CD14-positive monocyte (primary cell): Measurements from ENCODE around the gene BTAF1. TPM values are rescaled to one million over a fixed set of nuclear protein-coding genes. Genes with fewer than 3 reads are reported as not detected.

Experiments used
- DNase-seq, 3 donors: peaks; one replicate each; pipeline ENCODE4 v3.0.0-alpha.2; 2011 to 2022
- H2AFZ ChIP-seq: 2 replicates; pipeline ENCODE4 v1.6.0; 2012; ENCODE audit warnings: mild to moderate bottlenecking, low read depth, low read length, inconsistent platforms; ENCODE audit not compliant: insufficient read depth, poor library complexity, severe bottlenecking
- H3K27ac ChIP-seq, 2 donors: 1 replicate in 1 of 2; 2 replicates in 1 of 2; pipeline ENCODE4 v1.5.1; 2012 to 2013; ENCODE audit warnings: low read length in 2 of 2, control low read depth in 1 of 2, inconsistent platforms in 1 of 2, low read depth in 1 of 2, mild to moderate bottlenecking in 1 of 2
- H3K27me3 ChIP-seq, 2 donors: one replicate each; pipeline versions ENCODE4 v1.6.0 to v1.6.1; 2011 to 2013; ENCODE audit warnings: low read length in 2 of 2; ENCODE audit not compliant: control insufficient read depth in 2 of 2, insufficient read depth in 2 of 2
- H3K36me3 ChIP-seq, 2 donors: replicated peaks in 1 of 2; 1 replicate in 1 of 2; 2 replicates in 1 of 2; pipeline versions ENCODE4 v1.5.1 to v1.6.1; 2012 to 2013; ENCODE audit warnings: low read length in 2 of 2, control low read depth in 1 of 2, inconsistent platforms in 1 of 2, mild to moderate bottlenecking in 1 of 2; ENCODE audit not compliant: insufficient read depth in 2 of 2, control insufficient read depth in 1 of 2
- H3K4me1 ChIP-seq, 2 donors: 1 replicate in 1 of 2; 2 replicates in 1 of 2; pipeline versions ENCODE4 v1.5.1 to v1.6.1; 2012 to 2013; ENCODE audit warnings: low read length in 2 of 2, control low read depth in 1 of 2, inconsistent platforms in 1 of 2, mild to moderate bottlenecking in 1 of 2, moderate library complexity in 1 of 2; ENCODE audit not compliant: insufficient read depth in 2 of 2, control insufficient read depth in 1 of 2
- H3K4me2 ChIP-seq: replicated peaks from 2 replicates; pipeline ENCODE3; 2012; ENCODE audit warnings: low read length, moderate library complexity, mild to moderate bottlenecking; ENCODE audit not compliant: poor library complexity, severe bottlenecking; ENCODE audit errors: extremely low read depth
- H3K4me3 ChIP-seq, 3 experiments: fragments of 200-600 bp in 1 of 3; sonication (generic) in 1 of 3; replicated peaks in 1 of 3; 1 replicate in 2 of 3; 2 replicates in 1 of 3; pipeline ENCODE4 v1.5.1; 2011 to 2013; ENCODE audit warnings: low read length in 3 of 3, mild to moderate bottlenecking in 3 of 3, control low read depth in 2 of 3, low read depth in 2 of 3, inconsistent platforms in 1 of 3, moderate library complexity in 1 of 3
- H3K79me2 ChIP-seq: 2 replicates; pipeline ENCODE4 v1.6.0; 2012; ENCODE audit warnings: mild to moderate bottlenecking, control low read depth, inconsistent platforms, low read length, moderate library complexity; ENCODE audit not compliant: insufficient read depth
- H3K9ac ChIP-seq: 2 replicates; pipeline ENCODE4 v1.6.0; 2017; ENCODE audit warnings: low read length, mild to moderate bottlenecking; ENCODE audit not compliant: insufficient read depth, poor library complexity, severe bottlenecking
- H3K9me3 ChIP-seq, 2 donors: replicated peaks in 1 of 2; 1 replicate in 1 of 2; 2 replicates in 1 of 2; pipeline versions ENCODE4 v1.5.1 to v1.6.1; 2012 to 2013; ENCODE audit warnings: low read length in 2 of 2, control low read depth in 1 of 2; ENCODE audit not compliant: control insufficient read depth in 1 of 2, insufficient read depth in 1 of 2
- H4K20me1 ChIP-seq: 2 replicates; pipeline ENCODE4 v1.6.0; 2012; ENCODE audit warnings: mild to moderate bottlenecking, low read length, control low read depth, moderate library complexity; ENCODE audit not compliant: insufficient read depth
- H3K27ac Mint-ChIP-seq, 7 donors: one replicate each; pipeline ENCODE4 v1.8.0; 2020; ENCODE audit warnings: mild to moderate bottlenecking in 7 of 7, mixed read lengths in 7 of 7, moderate library complexity in 6 of 7, inconsistent platforms in 2 of 7
- H3K27me3 Mint-ChIP-seq, 3 donors: one replicate each; pipeline ENCODE4 v1.8.0; 2021 to 2022; ENCODE audit warnings: low read depth in 3 of 3, mild to moderate bottlenecking in 3 of 3, mixed read lengths in 3 of 3, moderate library complexity in 3 of 3, inconsistent platforms in 1 of 3
- H3K36me3 Mint-ChIP-seq, 2 donors: one replicate each; pipeline ENCODE4 v1.8.0; 2020; ENCODE audit warnings: mixed read lengths in 2 of 2, inconsistent platforms in 1 of 2, mild to moderate bottlenecking in 1 of 2
- H3K4me1 Mint-ChIP-seq: one replicate; pipeline ENCODE4 v1.8.0; 2020; ENCODE audit warnings: mild to moderate bottlenecking, mixed read lengths
- H3K4me3 Mint-ChIP-seq, 2 donors: one replicate each; pipeline ENCODE4 v1.8.0; 2020; ENCODE audit warnings: mild to moderate bottlenecking in 2 of 2, mixed read lengths in 2 of 2, moderate library complexity in 1 of 2
- H3K9me3 Mint-ChIP-seq, 7 donors: one replicate each; pipeline ENCODE4 v1.8.0; 2020 to 2022; ENCODE audit warnings: mixed read lengths in 7 of 7, mild to moderate bottlenecking in 6 of 7, moderate library complexity in 6 of 7, inconsistent platforms in 2 of 7
- WGBS: methylation state at CpG from one replicate; pipeline ENCODE4 v1.1.5; 2013; ENCODE audit warnings: missing lambda C conversion rate; ENCODE audit not compliant: insufficient coverage; 5-methylcytosine and 5-hydroxymethylcytosine counted together
- intact Hi-C, 2 donors: fragments of 100-400 bp; cut with micrococcal nuclease; formaldehyde crosslinking; loops; one replicate each; pipeline versions ENCODE4 v1.15.0 to v1.15.1; 2023
- polyA plus RNA-seq, 3 donors: library from polyadenylated mRNA; depleted of rRNA in 1 of 3; unstranded in 2 of 3; stranded (reverse) in 1 of 3; fragments of 300-500 nt in 2 of 3; fragments of >200 nt in 1 of 3; fragmentation: Illumina TruSeq in 2 of 3; gene quantifications; 1 replicate in 2 of 3; 2 replicates in 1 of 3; pipeline ENCODE4 v1.2.3, GENCODE V29; 2012 to 2021
- TF ChIP-seq, protein P1 (sequence below): fragments of 200-600 bp; IDR thresholded peaks from one replicate; pipeline ENCODE4 v1.8.0; 2022; ENCODE audit warnings: antibody characterized with exemption, mild to moderate bottlenecking

BTAF1 gene
- polyA plus RNA-seq, 3 donors = 3.7 to 59.8 (median 5.1) TPM

- Histone ChIP-seq H4K20me1 (no peaks in the 10 kb centered on the region), H3K4me2 (no peak overlapping the region), H3K9me3 (no peaks in the 10 kb centered on the region), H3K36me3 (peaks cover 78 to 89% of the 10 kb centered on the region in 2 donors), H3K9ac (no peak overlapping the region), H2AFZ (no peak overlapping the region), H3K27me3 (no peaks in the 10 kb centered on the region), H3K4me1 (no peaks in the 10 kb centered on the region), H3K27ac (no peak overlapping the region), H3K79me2 (no peaks in the 10 kb centered on the region), H3K4me3 (no peak overlapping the region)
- Mint-ChIP-seq H3K27ac (no peak overlapping the region), H3K4me3 (no peak overlapping the region), H3K4me1 (no peaks in the 10 kb centered on the region), H3K9me3 (no peaks in the 10 kb centered on the region), H3K36me3 (peaks cover 66 to 79% of the 10 kb centered on the region in 2 donors), H3K27me3 (peaks cover 0 to 1% (median 0%) of the 10 kb centered on the region in 3 donors)
- intact Hi-C loops = no loop called here
- DNase-seq = peak in 1 of 3 donors; percentile 13
- TF ChIP-seq, protein P1, sequence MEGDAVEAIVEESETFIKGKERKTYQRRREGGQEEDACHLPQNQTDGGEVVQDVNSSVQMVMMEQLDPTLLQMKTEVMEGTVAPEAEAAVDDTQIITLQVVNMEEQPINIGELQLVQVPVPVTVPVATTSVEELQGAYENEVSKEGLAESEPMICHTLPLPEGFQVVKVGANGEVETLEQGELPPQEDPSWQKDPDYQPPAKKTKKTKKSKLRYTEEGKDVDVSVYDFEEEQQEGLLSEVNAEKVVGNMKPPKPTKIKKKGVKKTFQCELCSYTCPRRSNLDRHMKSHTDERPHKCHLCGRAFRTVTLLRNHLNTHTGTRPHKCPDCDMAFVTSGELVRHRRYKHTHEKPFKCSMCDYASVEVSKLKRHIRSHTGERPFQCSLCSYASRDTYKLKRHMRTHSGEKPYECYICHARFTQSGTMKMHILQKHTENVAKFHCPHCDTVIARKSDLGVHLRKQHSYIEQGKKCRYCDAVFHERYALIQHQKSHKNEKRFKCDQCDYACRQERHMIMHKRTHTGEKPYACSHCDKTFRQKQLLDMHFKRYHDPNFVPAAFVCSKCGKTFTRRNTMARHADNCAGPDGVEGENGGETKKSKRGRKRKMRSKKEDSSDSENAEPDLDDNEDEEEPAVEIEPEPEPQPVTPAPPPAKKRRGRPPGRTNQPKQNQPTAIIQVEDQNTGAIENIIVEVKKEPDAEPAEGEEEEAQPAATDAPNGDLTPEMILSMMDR = no peak
- WGBS = 100% methylated on average over 1 of the region's 2 CpGs
Measured at GRCh38 chr10:92011560-92012214, 88.1 kb downstream of the BTAF1 start.

GRCh38 chr10:92014620-92015019, 91.0 kb downstream of the BTAF1 start:
- H3K27me3 Mint-ChIP-seq = peaks cover 0 to 1% (median 0%) of the 10 kb centered on the region in 3 donors

More at GRCh38 chr10:92014620-92015019, 91.0 kb downstream of the BTAF1 start:
- H3K4me1 Mint-ChIP-seq = no peaks in the 10 kb centered on the region
- H3K27ac Mint-ChIP-seq = no peak overlapping the region
- no peak overlapping the region for H3K4me3 Mint-ChIP-seq
- Histone ChIP-seq H3K27me3 (no peaks in the 10 kb centered on the region), H4K20me1 (no peaks in the 10 kb centered on the region), H3K9ac (no peak overlapping the region), H3K4me3 (no peak overlapping the region), H3K4me2 (no peak overlapping the region), H3K27ac (no peak overlapping the region), H3K36me3 (peaks cover 88 to 89% of the 10 kb centered on the region in 2 donors), H3K9me3 (no peaks in the 10 kb centered on the region), H3K79me2 (no peaks in the 10 kb centered on the region), H3K4me1 (no peaks in the 10 kb centered on the region), H2AFZ (no peak overlapping the region)
- WGBS = no CpG with 5 or more reads among the region's 1 CpG
- no peaks in the 10 kb centered on the region for H3K9me3 Mint-ChIP-seq
- TF ChIP-seq, protein P1 = no peak
- intact Hi-C loops = no loop called here
- peaks cover 71 to 83% of the 10 kb centered on the region in 2 donors for H3K36me3 Mint-ChIP-seq
- DNase-seq = no peak
